Erythroblast (primary cell): ENCODE data around the gene CTNND2.

Experiments used
- GATA1 ChIP-seq: IDR thresholded peaks from 2 replicates; pipeline ENCODE4 v1.6.1; 2011; ENCODE audit warnings: low read depth, mild to moderate bottlenecking, control low read depth, low read length, moderate library complexity
- POLR2A ChIP-seq: IDR thresholded peaks from 2 replicates; pipeline ENCODE4 v1.6.1; 2011; ENCODE audit warnings: mild to moderate bottlenecking, low read length

DNA sequence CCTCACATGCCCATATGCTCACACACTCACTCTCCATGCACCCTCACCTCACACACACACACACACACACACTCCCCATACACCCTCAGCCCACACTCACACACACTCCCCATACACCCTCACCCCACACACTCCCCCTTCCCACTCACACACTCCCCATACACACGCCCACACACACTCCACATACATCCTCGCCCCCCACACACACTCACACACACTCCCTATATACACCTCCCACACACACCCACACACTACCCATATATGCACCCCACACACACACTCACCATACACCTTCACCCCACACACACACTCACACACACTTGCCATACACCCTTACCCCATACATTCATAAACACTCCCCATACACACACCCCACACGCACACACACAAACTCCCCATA is 592.5 kb downstream of the CTNND2 start:
- TF ChIP-seq POLR2A: no peak
- no peak for TF ChIP-seq GATA1
